Psoas muscle (tissue), 8 donors: Measurements from ENCODE around the gene C4orf54. TPM values are rescaled to one million over a fixed set of nuclear protein-coding genes. Genes with fewer than 3 reads are reported as not detected.

Source experiments
- ATAC-seq, 4 donors: fragments of 200-7000 bp; cut with Tn5 transposase; one replicate each; pipeline ENCODE4 v1.9.1; 2020; ENCODE audit warnings: moderate library complexity in 3 of 4, mild to moderate bottlenecking in 2 of 4
- DNase-seq, 2 donors: peaks; one replicate each; pipeline ENCODE4 v3.0.0-alpha.2; 2020
- H3K27ac ChIP-seq: fragments of 200-600 bp; one replicate; pipeline ENCODE4 v1.8.0; 2022
- H3K27me3 ChIP-seq, 3 donors: fragments of 200-600 bp in 1 of 3; one replicate each; pipeline versions ENCODE4 v1.6.1 to v1.8.0; 2013 to 2022; ENCODE audit warnings: low read length in 2 of 3, mild to moderate bottlenecking in 2 of 3, moderate library complexity in 1 of 3; ENCODE audit not compliant: insufficient read depth in 3 of 3
- H3K36me3 ChIP-seq, 2 donors: fragments of 200-600 bp in 1 of 2; one replicate each; pipeline versions ENCODE4 v1.6.1 to v1.8.0; 2013 to 2022; ENCODE audit warnings: low read depth in 1 of 2, mild to moderate bottlenecking in 1 of 2, moderate library complexity in 1 of 2; ENCODE audit not compliant: insufficient read depth in 1 of 2
- H3K4me1 ChIP-seq: fragments of 200-600 bp; one replicate; pipeline ENCODE4 v1.8.0; 2022
- H3K4me3 ChIP-seq: fragments of 200-600 bp; one replicate; pipeline ENCODE4 v1.8.0; 2022; ENCODE audit warnings: mild to moderate bottlenecking
- H3K9me3 ChIP-seq: fragments of 200-600 bp; one replicate; pipeline ENCODE4 v1.8.0; 2022
- WGBS, 3 donors: extraction: QIAGEN DNeasy Blood & Tissue Kit; methylation state at CpG; one replicate each; pipeline versions ENCODE4 v1.1.6 to v1.1.7; 2013; 5-methylcytosine and 5-hydroxymethylcytosine counted together
- intact Hi-C, 2 donors: fragments of 100-400 bp; cut with DNase I; formaldehyde crosslinking; loops; one replicate each; pipeline versions ENCODE4 v1.11.0 to v1.14.2; 2022
- polyA plus RNA-seq, 3 donors: library from polyadenylated mRNA; stranded (reverse); fragments of 200-250 nt; gene quantifications; one replicate each; pipeline ENCODE4 v1.2.3, GENCODE V29; 2013
- total RNA-seq, 4 donors: library from RNA; stranded (reverse); fragmentation: NEBNext Ultra II Directional in 2 of 4; extraction: Animal tissue kit (Norgen Biotek cat#: 25700) in 2 of 4; gene quantifications; one replicate each; pipeline versions ENCODE4 v1.2.1 to v1.2.4, GENCODE V29; 2021 to 2023
- TF ChIP-seq, protein P1 (sequence below): fragments of 200-600 bp; IDR thresholded peaks from one replicate; pipeline ENCODE4 v1.8.0; 2022; ENCODE audit warnings: antibody characterized with exemption
- donor health status: healthy with polysubstance abuse.
- donor health status: DM: no; HTN: no; CAD: no; lungs with moderate emphysema.
- donor health status: Bipolar disorder and iron deficiency.
- donor health status: healthy.
- donor health status: DM: yes; HTN: yes; CAD: no.
- donor health status: DM: no; HTN: no; CAD: no.
- donor health status: DM: no; HTN: no; CAD: no.
- donor health status: DM: yes; HTN: yes; CAD: no.

C4orf54 gene
- total and polyA plus RNA-seq, 7 donors, result 3.3 to 151 (median 58.1) TPM

GRCh38 chr4:99629962-99630554, 27.6 kb downstream of the C4orf54 start:
- H3K27ac ChIP-seq, result peak overlapping the region; percentile 31
- H3K4me1 ChIP-seq, result peaks cover 29% of the 10 kb centered on the region
- no peak overlapping the region for H3K4me3 ChIP-seq
- ATAC-seq (no peak), DNase-seq (no peak)
- intact Hi-C loops, result loop anchor here in 1 of 2 donors (10.0 kb wide), 1 partner anchor 315 kb away; the partner anchor contains the start of gene DNAJB14
- H3K36me3 ChIP-seq, result no peaks in the 10 kb centered on the region
- H3K27me3 ChIP-seq, result no peaks in the 10 kb centered on the region
- H3K9me3 ChIP-seq, result no peaks in the 10 kb centered on the region
- TF ChIP-seq, protein P1, sequence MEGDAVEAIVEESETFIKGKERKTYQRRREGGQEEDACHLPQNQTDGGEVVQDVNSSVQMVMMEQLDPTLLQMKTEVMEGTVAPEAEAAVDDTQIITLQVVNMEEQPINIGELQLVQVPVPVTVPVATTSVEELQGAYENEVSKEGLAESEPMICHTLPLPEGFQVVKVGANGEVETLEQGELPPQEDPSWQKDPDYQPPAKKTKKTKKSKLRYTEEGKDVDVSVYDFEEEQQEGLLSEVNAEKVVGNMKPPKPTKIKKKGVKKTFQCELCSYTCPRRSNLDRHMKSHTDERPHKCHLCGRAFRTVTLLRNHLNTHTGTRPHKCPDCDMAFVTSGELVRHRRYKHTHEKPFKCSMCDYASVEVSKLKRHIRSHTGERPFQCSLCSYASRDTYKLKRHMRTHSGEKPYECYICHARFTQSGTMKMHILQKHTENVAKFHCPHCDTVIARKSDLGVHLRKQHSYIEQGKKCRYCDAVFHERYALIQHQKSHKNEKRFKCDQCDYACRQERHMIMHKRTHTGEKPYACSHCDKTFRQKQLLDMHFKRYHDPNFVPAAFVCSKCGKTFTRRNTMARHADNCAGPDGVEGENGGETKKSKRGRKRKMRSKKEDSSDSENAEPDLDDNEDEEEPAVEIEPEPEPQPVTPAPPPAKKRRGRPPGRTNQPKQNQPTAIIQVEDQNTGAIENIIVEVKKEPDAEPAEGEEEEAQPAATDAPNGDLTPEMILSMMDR, result no peak

GRCh38 chr4:99628040-99628439, 29.6 kb downstream of the C4orf54 start:
- H3K36me3 ChIP-seq, result no peaks in the 10 kb centered on the region
- intact Hi-C loops, result loop anchor here in 1 of 2 donors (10.0 kb wide), 1 partner anchor 317 kb away; the partner anchor contains the start of gene DNAJB14
- TF ChIP-seq, protein P1, result no peak
- no peak overlapping the region for H3K27ac ChIP-seq
- no peaks in the 10 kb centered on the region for H3K9me3 ChIP-seq
- 28 to 48% (median 30%) methylated on average over 1 of the region's 1 CpG for WGBS, 3 donors
- DNase-seq (no peak), ATAC-seq (no peak)
- H3K27me3 ChIP-seq, result no peaks in the 10 kb centered on the region
- H3K4me1 ChIP-seq, result peaks cover 17% of the 10 kb centered on the region
- H3K4me3 ChIP-seq, result no peak overlapping the region

DNA sequence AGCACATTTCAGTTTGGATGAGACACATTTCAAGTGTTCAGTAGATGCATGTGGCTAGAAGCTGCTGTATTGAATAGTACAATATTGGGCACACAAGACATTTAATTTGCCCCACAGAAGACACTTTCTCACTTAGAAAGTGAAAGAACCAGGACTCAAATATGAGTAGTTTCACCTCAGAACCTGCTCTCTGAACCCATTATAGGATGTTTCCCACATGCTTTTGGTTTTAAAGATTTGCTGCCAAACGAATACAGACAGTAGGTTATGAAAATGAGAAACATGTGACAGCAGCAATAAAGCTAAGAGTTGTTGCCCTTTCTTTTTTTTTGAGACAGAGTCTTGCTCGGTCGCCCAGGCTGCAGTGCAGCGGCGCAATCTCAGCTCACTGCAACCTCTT, 32.3 kb downstream of the C4orf54 start:
- Histone ChIP-seq H3K4me3 (no peak overlapping the region), H3K9me3 (no peaks in the 10 kb centered on the region), H3K36me3 (no peaks in the 10 kb centered on the region), H3K27ac (no peak overlapping the region), H3K4me1 (peaks cover 2% of the 10 kb centered on the region), H3K27me3 (no peaks in the 10 kb centered on the region)
- intact Hi-C loops, result loop anchor here in 1 of 2 donors (10.0 kb wide), 1 partner anchor 319 kb away; the partner anchor contains the start of gene DNAJB14
- TF ChIP-seq, protein P1, result no peak
- 84 to 88% (median 86%) methylated on average over 5 of the region's 5 CpGs for WGBS, 3 donors
- DNase-seq (no peak), ATAC-seq (no peak)

GRCh38 chr4:99624141-99624719, 33.4 kb downstream of the C4orf54 start:
- Histone ChIP-seq H3K27me3 (no peaks in the 10 kb centered on the region), H3K4me3 (no peak overlapping the region), H3K9me3 (no peaks in the 10 kb centered on the region), H3K27ac (no peak overlapping the region), H3K36me3 (no peaks in the 10 kb centered on the region), H3K4me1 (no peaks in the 10 kb centered on the region)
- no peak for ATAC-seq
- WGBS, 3 donors, result 81 to 93% (median 82%) methylated on average over 4 of the region's 4 CpGs
- no peak for DNase-seq
- TF ChIP-seq, protein P1, result no peak
- intact Hi-C loops, result loop anchor here in 1 of 2 donors (5.0 to 10.0 kb wide), 2 partner anchors 52 to 321 kb away; partner anchors contain the start of genes DNAJB14 and MTTP
